Stimulated activated CD4-positive, alpha-beta T cell treated with anti-CD3 and anti-CD28 coated beads, Interleukin-15, amount 100 ng/mL, for 24 hours (primary cell): ENCODE measurements around the gene SBF1.

Experiments
- DNase-seq: peaks from one replicate; pipeline ENCODE4 v3.0.0-alpha.2; 2020

The SBF1 gene

DNA sequence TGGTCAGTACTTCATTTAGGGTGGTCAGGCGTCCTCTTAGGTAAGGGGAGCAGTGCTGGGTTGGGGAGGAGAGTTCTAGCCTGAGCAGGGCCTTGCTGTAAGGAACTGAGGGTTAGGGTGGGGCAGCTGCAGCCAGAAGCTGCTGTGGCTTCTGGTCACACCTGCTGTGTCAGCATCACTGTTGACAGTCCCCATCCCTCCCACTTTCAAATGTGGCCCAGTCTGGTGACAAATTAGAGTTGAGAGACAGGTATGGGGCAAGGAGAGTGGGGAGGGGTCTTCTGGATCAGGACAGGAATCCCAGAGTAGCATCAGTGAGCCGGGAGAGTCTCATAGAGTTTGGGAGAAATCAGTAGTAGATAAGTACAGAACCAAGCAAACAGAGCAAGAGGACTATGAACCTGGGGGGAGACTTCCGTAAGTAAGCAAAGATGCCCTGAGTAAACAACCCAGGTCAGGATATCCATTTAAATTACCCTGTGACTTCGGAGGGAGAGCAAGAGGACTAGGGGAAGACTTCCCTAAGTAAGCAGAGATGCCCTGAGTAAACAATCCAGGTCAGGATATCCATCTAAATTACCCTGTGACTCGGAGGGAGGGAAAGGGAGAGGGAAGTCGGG lies 78.0 kb downstream of the SBF1 start:
- no peak for DNase-seq
